Right atrium auricular region (tissue), 2 donors: ENCODE data around the gene GRIN3B. TPM values are rescaled to one million over a fixed set of nuclear protein-coding genes. Genes with fewer than 3 reads are reported as not detected.

Experiments used
- DNase-seq: peaks from one replicate; pipeline ENCODE4 v3.0.0-alpha.2; 2019; ENCODE audit warnings: low spot score
- H3K27ac ChIP-seq, 2 donors: fragments of 200-600 bp; sonication (generic); 1 replicate in 1 of 2; 2 replicates in 1 of 2; pipeline ENCODE4 v1.5.1; 2016 to 2019
- H3K27me3 ChIP-seq, 2 donors: fragments of 200-600 bp; sonication (generic); one replicate each; pipeline versions ENCODE4 v1.5.1 to v1.6.0; 2017 to 2019
- H3K36me3 ChIP-seq: fragments of 200-600 bp; sonication (generic); one replicate; pipeline ENCODE4 v1.5.1; 2016
- H3K4me1 ChIP-seq, 2 donors: fragments of 200-600 bp; sonication (generic); one replicate each; pipeline versions ENCODE4 v1.5.1 to v1.6.0; 2017 to 2019
- H3K4me3 ChIP-seq, 2 donors: fragments of 200-600 bp; sonication (generic); 1 replicate in 1 of 2; 2 replicates in 1 of 2; pipeline ENCODE4 v1.5.1; 2017 to 2019; ENCODE audit warnings: mild to moderate bottlenecking in 1 of 2, moderate library complexity in 1 of 2
- H3K9me3 ChIP-seq, 2 donors: fragments of 200-600 bp; sonication (generic); one replicate each; pipeline ENCODE4 v1.5.1; 2019
- CTCF ChIP-seq, 2 donors: fragments of 200-600 bp; sonication (generic); IDR thresholded peaks; one replicate each; pipeline ENCODE4 v1.5.1; 2019; ENCODE audit warnings: antibody characterized with exemption in 2 of 2
- total RNA-seq, 2 donors: library from RNA; depleted of rRNA; stranded (reverse); fragments of >200 nt; gene quantifications; one replicate each; pipeline ENCODE4 v1.1.0, GENCODE V29; 2016

The GRIN3B gene
- total RNA-seq, 2 donors from 2014 or later, result 0.12 TPM; not detected in 1

DNA sequence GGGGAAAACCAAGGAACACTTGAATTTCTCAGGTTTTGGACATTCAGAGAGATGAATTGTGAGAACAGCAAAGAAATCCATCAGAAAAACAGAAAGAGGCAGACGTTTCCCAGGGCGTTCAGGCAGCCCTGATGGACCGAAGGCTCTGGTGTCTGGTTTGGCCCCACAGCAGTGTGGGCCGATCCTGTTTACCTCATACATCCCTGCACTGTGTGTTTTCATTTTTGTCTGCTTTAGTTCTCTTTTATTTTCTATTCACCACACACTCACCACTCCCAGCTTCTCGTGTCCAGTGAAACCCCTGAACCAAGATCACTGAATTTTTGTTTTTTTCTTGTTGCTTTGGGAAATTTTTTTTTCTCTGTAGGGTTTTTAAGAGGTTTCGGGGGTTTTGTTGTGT lies 27.9 kb upstream of the GRIN3B start:
- H3K4me3 ChIP-seq, result no peak overlapping the region
- no peaks in the 10 kb centered on the region for H3K4me1 ChIP-seq
- H3K36me3 ChIP-seq, result peaks cover 28% of the 10 kb centered on the region
- no peak for DNase-seq
- TF ChIP-seq CTCF (IDR thresholded peaks at IDR 0.05), result no peak
- H3K27ac ChIP-seq, result no peak overlapping the region
- H3K27me3 ChIP-seq, result no peaks in the 10 kb centered on the region
- peaks cover 0 to 7% of the 10 kb centered on the region in 2 donors for H3K9me3 ChIP-seq

DNA sequence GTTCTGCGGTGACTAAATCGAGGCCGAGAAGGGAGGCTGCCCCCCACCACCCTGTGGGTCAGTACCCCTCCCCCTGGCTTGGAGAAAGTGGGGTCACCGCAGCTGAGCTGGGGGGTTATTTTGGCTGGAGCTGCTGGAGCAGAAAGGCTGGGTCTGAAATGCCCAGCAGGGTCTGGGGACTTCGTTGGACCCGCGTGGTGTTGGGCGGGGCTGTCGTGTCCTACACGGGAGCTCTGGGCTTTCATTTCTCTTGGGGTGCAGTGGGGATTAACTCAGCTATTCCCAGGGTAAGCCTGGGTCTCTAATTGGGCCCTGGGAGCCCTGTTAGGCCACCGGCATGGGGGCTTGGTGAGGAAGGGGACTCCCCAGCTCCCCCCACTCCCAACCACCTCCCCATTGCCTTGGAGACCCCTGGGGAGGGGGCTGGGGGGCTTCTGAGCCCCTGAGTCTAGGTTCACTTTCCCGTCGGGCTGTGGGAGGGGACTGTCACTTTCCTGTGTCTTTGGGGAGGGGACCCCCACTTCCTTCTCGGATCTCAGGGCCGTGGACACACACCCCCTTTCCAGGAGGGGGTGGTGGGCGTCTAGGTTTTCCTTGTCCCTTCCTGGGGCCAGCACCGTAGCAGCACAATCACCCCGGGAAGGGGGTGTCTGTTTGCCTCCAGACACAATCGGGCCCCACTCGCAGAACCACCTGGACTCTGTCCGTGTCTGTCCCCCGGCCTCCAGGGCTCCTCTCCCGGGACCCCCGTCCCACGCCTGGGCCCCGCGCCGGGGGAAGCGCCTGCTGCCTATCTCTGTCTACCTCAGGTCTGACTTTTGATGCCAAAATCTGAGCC lies 26.3 kb upstream of the GRIN3B start:
- Histone ChIP-seq H3K27ac (no peak overlapping the region), H3K27me3 (no peaks in the 10 kb centered on the region), H3K36me3 (peaks cover 16% of the 10 kb centered on the region), H3K4me3 (no peak overlapping the region), H3K4me1 (no peaks in the 10 kb centered on the region), H3K9me3 (peaks cover 0 to 7% of the 10 kb centered on the region in 2 donors)
- no peak for TF ChIP-seq CTCF (IDR thresholded peaks at IDR 0.05)
- DNase-seq, result no peak

GRCh38 chr19:974564-975257 lies 25.5 kb upstream of the GRIN3B start:
- Histone ChIP-seq H3K27me3 (no peaks in the 10 kb centered on the region), H3K4me1 (no peaks in the 10 kb centered on the region), H3K27ac (no peak overlapping the region), H3K36me3 (peaks cover 15% of the 10 kb centered on the region), H3K9me3 (peaks cover 0 to 7% of the 10 kb centered on the region in 2 donors), H3K4me3 (no peak overlapping the region)
- DNase-seq, result no peak
- no peak for TF ChIP-seq CTCF (IDR thresholded peaks at IDR 0.05)

GRCh38 chr19:976476-976875 lies 23.7 kb upstream of the GRIN3B start:
- no peak for DNase-seq
- H3K27ac ChIP-seq, result no peak overlapping the region
- no peaks in the 10 kb centered on the region for H3K9me3 ChIP-seq

DNA sequence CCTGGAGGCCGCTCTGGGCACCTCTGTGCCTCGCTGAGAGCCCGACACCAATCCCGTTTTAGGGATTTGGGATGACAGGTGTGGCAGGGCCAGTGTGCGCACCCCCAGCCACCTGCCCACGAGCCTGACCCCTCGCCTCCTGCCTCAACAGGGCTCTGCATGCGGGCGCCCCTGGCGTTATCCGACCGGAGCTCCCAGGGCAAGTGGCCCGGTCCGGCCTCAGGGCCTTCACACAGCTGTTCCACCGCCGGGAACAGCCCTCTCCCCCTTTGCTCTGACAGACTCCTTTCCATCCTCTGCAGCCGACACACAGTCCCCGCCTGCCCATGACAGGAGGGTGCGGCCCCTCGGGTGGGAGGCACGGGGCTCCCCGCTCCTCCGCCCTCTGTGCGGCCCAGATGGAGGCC lies 23.2 kb upstream of the GRIN3B start:
- Histone ChIP-seq H3K36me3 (no peaks in the 10 kb centered on the region), H3K27me3 (no peaks in the 10 kb centered on the region), H3K4me1 (no peaks in the 10 kb centered on the region), H3K27ac (no peak overlapping the region), H3K4me3 (no peak overlapping the region), H3K9me3 (no peaks in the 10 kb centered on the region)
- TF ChIP-seq CTCF (IDR thresholded peaks at IDR 0.05), result no peak
- DNase-seq, result no peak

More at GRCh38 chr19:976476-976875, 23.7 kb upstream of the GRIN3B start:
- Histone ChIP-seq H3K36me3 (peaks cover 4% of the 10 kb centered on the region), H3K27me3 (no peaks in the 10 kb centered on the region), H3K4me3 (no peak overlapping the region), H3K4me1 (no peaks in the 10 kb centered on the region)
- no peak for TF ChIP-seq CTCF (IDR thresholded peaks at IDR 0.05)
